ENCODE data around the gene PPP5C.
"Not testable (repeated sequence)": the region's sequence is repeated elsewhere in the genome, so short reads cannot be mapped to it uniquely, and the experiment has no call there.

DNA sequence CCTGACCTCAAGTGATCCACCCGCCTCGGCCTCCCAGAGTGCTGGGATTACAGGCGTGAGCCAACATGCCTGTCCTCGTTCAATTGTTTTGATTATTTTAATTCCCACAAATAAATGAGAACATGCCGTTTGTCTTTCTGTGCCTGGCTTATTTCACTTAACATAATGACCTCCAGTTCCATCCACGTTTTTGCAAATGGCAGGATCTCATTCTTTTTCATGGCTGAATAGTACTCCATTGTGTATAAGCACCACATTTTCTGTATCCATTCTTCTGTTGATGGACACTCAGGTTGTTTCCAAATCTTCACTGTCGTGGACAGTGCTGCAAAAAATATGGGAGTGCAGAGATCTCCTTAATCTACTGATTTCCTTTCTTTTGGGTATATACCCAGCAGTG, 86.6 kb downstream of the PPP5C start:
- TF ChIP-seq, protein P1, sequence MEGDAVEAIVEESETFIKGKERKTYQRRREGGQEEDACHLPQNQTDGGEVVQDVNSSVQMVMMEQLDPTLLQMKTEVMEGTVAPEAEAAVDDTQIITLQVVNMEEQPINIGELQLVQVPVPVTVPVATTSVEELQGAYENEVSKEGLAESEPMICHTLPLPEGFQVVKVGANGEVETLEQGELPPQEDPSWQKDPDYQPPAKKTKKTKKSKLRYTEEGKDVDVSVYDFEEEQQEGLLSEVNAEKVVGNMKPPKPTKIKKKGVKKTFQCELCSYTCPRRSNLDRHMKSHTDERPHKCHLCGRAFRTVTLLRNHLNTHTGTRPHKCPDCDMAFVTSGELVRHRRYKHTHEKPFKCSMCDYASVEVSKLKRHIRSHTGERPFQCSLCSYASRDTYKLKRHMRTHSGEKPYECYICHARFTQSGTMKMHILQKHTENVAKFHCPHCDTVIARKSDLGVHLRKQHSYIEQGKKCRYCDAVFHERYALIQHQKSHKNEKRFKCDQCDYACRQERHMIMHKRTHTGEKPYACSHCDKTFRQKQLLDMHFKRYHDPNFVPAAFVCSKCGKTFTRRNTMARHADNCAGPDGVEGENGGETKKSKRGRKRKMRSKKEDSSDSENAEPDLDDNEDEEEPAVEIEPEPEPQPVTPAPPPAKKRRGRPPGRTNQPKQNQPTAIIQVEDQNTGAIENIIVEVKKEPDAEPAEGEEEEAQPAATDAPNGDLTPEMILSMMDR (IDR thresholded peaks at IDR 0.05), result not testable (repeated sequence)
- not testable (repeated sequence) for TF ChIP-seq POLR2A (IDR thresholded peaks at IDR 0.05)
